PC-3 (cell line): Measurements from ENCODE around the gene PHKA1. TPM values are rescaled to one million over a fixed set of nuclear protein-coding genes. Genes with fewer than 3 reads are reported as not detected.

Experiments
- ATAC-seq: fragments of 200-7000 bp; cut with Tn5 transposase; 2 replicates; pipeline ENCODE4 v1.9.1; 2020; ENCODE audit warnings: mild to moderate bottlenecking, moderate library complexity
- BruUV-seq: library from RNA; stranded (reverse); fragments of 400-500 nt; replicated peaks from 2 replicates; lab custom pipeline; 2021; lab: Mats Ljungman, UMichigan
- CTCF ChIA-PET: fragments of 300-600 bp; sonication (Branson Sonifier 250); formaldehyde crosslinking; loops from one replicate; lab custom pipeline; 2022; ENCODE audit warnings: antibody characterized with exemption; lab: Charles Lee
- POLR2A ChIA-PET: fragments of 300-600 bp; sonication (Branson Sonifier 250); formaldehyde crosslinking; loops from one replicate; lab custom pipeline; 2022; ENCODE audit warnings: antibody characterized with exemption; ENCODE audit not compliant: unreplicated experiment; lab: Charles Lee
- DNase-seq: peaks from one replicate; pipeline ENCODE4 v3.0.0-alpha.2; 2015
- H2AFZ ChIP-seq: fragments of 300-600 bp; sonication (generic); 2 replicates; pipeline ENCODE4 v1.6.0; 2016; ENCODE audit warnings: antibody characterized with exemption, low read length
- H3F3A ChIP-seq: fragments of 300-600 bp; sonication (generic); one replicate; pipeline ENCODE4 v1.6.0; 2017; ENCODE audit warnings: antibody characterized with exemption, low read length, control low read depth, mild to moderate bottlenecking; ENCODE audit not compliant: unreplicated experiment
- H3K27ac ChIP-seq: fragments of 300-600 bp; sonication (generic); 2 replicates; pipeline ENCODE4 v1.5.1; 2016; ENCODE audit warnings: mild to moderate bottlenecking, low read length
- H3K27me3 ChIP-seq: fragments of 300-600 bp; sonication (generic); 2 replicates; pipeline ENCODE4 v1.6.1; 2016; ENCODE audit warnings: low read length, mixed read lengths
- H3K36me3 ChIP-seq: fragments of 300-600 bp; sonication (generic); 2 replicates; pipeline ENCODE4 v1.6.1; 2016; ENCODE audit warnings: low read depth, mixed run types, low read length, mixed read lengths
- H3K4me1 ChIP-seq: fragments of 300-600 bp; sonication (generic); 2 replicates; pipeline ENCODE4 v1.5.1; 2016; ENCODE audit warnings: low read length; ENCODE audit not compliant: insufficient read depth
- H3K4me2 ChIP-seq: fragments of 300-600 bp; sonication (generic); 2 replicates; pipeline ENCODE4 v1.6.0; 2016; ENCODE audit warnings: low read length
- H3K4me3 ChIP-seq: fragments of 300-600 bp; sonication (generic); 2 replicates; pipeline ENCODE4 v1.5.1; 2016; ENCODE audit warnings: mild to moderate bottlenecking, low read length, mixed read lengths
- H3K79me2 ChIP-seq: fragments of 300-600 bp; sonication (generic); 2 replicates; pipeline ENCODE4 v1.6.1; 2017; ENCODE audit warnings: low read length, mixed read lengths
- H3K9ac ChIP-seq: fragments of 300-600 bp; sonication (generic); 2 replicates; pipeline ENCODE4 v1.6.0; 2016; ENCODE audit warnings: mild to moderate bottlenecking, low read length
- H3K9me2 ChIP-seq: fragments of 300-600 bp; sonication (generic); replicated peaks from 2 replicates; pipeline ENCODE4 v1.6.1; 2016; ENCODE audit warnings: mixed run types, low read length, mixed read lengths
- H3K9me3 ChIP-seq: fragments of 300-600 bp; sonication (generic); 2 replicates; pipeline ENCODE4 v1.6.1; 2016; ENCODE audit warnings: low read length, mixed read lengths
- H4K20me1 ChIP-seq: fragments of 300-600 bp; sonication (generic); 2 replicates; pipeline ENCODE4 v1.6.1; 2016; ENCODE audit warnings: low read length, mixed read lengths
- EZH2 ChIP-seq: fragments of 300-600 bp; sonication (generic); IDR thresholded peaks from one replicate; pipeline ENCODE4 v1.6.1; 2017; ENCODE audit warnings: antibody characterized with exemption, mild to moderate bottlenecking, low read length; ENCODE audit not compliant: unreplicated experiment
- EZH2phosphoT487 ChIP-seq: fragments of 300-600 bp; sonication (generic); IDR thresholded peaks from 2 replicates; pipeline ENCODE4 v1.6.1; 2018; ENCODE audit warnings: mild to moderate bottlenecking, antibody characterized with exemption, low read length, borderline replicate concordance
- intact Hi-C: fragments of 100-400 bp; cut with micrococcal nuclease; formaldehyde crosslinking; loops from 2 replicates; pipeline ENCODE4 v1.9.0; 2023
- total RNA-seq: library from RNA; depleted of rRNA; stranded (reverse); fragments of >200 nt; gene quantifications from 2 replicates; pipeline ENCODE4 v1.2.3, GENCODE V29; 2014
- TF ChIP-seq, protein P1 (sequence below): fragments of 300-600 bp; sonication (generic); conservative IDR thresholded peaks from 2 replicates; pipeline ENCODE4 v1.5.1; 2017; ENCODE audit warnings: antibody characterized with exemption, low read depth, mild to moderate bottlenecking, low read length

Gene PHKA1
- total RNA-seq, 1 experiment from 2014 or later: 28.5 TPM

- ATAC-seq (no peak), DNase-seq (no peak)
- intact Hi-C loops: loop anchor here (5.0 kb wide), 2 partner anchors 88 to 442 kb away; partner anchors contain the start of genes PHKA1 and PIN4
- POLR2A ChIA-PET: no interaction called here
- no peak overlapping the region for H3K9ac ChIP-seq
- H2AFZ ChIP-seq: no peak overlapping the region
- no peaks in the 10 kb centered on the region for H3K79me2 ChIP-seq
- TF ChIP-seq EZH2phosphoT487: no peak
- no peaks in the 10 kb centered on the region for H3K9me2 ChIP-seq
- no peaks in the 10 kb centered on the region for H3K9me3 ChIP-seq
- H3K36me3 ChIP-seq: peaks cover 19% of the 10 kb centered on the region
- no TSS peak for BruUV-seq
- no peaks in the 10 kb centered on the region for H3K27me3 ChIP-seq
- peaks cover 47% of the 10 kb centered on the region for H3K4me1 ChIP-seq
- H3K27ac ChIP-seq: peak overlapping the region; percentile 16; the same call in 1 of the 2 replicates
- H4K20me1 ChIP-seq: no peaks in the 10 kb centered on the region
- H3K4me3 ChIP-seq: no peak overlapping the region
- H3F3A ChIP-seq: peaks cover 18% of the 10 kb centered on the region
- no peak overlapping the region for H3K4me2 ChIP-seq
- CTCF ChIA-PET: no interaction called here
Observed at GRCh38 chrX:72624194-72624593, 89.9 kb downstream of the PHKA1 start.

DNA sequence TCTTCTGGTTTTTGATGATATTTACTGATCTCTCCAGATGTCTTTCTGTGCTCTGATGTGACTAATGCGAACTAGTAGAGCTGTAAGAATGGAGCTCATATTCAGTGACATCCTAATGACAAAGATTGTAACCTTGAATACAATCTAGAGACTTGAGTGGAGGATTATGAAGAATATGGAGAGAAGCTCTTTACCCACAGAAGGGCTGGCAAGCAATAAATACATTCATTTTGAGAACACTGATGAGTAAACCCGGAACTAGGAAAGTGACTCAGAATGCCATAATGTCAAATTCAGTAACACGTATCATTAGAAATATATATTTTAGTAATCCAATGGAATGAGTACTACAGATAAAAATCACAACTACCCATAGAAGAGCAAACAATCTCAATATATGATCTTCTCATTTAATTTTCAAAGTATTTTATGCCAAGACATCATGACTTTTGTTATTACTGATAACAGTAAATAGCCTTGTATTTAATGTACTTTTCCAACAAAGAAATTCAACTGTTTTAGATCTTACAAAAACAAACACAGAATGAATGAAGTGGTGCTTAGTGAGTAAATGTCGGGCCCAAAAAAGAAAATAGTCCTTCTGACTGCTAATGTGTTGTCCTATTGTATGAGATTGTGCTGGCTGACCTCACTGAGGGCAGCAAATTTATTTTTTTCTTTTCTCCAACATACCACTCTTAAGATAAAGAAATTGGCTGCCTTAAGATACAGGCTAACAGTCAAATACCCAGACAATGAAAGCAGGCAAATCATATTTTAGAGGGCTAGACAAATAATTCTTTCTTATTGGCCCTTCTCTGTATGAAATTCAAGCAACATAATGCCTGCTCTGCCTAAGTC is 92.3 kb downstream of the PHKA1 start:
- Histone ChIP-seq H3K9me2 (no peaks in the 10 kb centered on the region), H3K9me3 (no peaks in the 10 kb centered on the region), H3F3A (peaks cover 18% of the 10 kb centered on the region), H3K79me2 (no peaks in the 10 kb centered on the region), H3K27ac (peak overlapping the region; percentile 100), H4K20me1 (no peaks in the 10 kb centered on the region), H3K27me3 (no peaks in the 10 kb centered on the region), H3K4me3 (peak overlapping the region; percentile 54; the same call in 1 of the 2 replicates), H3K4me1 (peaks cover 54% of the 10 kb centered on the region), H3K36me3 (peaks cover 34% of the 10 kb centered on the region), H3K4me2 (peak overlapping the region; percentile 84), H3K9ac (peak overlapping the region; percentile 96), H2AFZ (no peak overlapping the region)
- intact Hi-C loops: loop anchor here (2.0 to 5.0 kb wide), 3 partner anchors 49 to 440 kb away; partner anchors contain the start of genes HDAC8, PHKA1 and PIN4
- TF ChIP-seq EZH2phosphoT487: no peak
- no peak for TF ChIP-seq EZH2
- TF ChIP-seq, protein P1, sequence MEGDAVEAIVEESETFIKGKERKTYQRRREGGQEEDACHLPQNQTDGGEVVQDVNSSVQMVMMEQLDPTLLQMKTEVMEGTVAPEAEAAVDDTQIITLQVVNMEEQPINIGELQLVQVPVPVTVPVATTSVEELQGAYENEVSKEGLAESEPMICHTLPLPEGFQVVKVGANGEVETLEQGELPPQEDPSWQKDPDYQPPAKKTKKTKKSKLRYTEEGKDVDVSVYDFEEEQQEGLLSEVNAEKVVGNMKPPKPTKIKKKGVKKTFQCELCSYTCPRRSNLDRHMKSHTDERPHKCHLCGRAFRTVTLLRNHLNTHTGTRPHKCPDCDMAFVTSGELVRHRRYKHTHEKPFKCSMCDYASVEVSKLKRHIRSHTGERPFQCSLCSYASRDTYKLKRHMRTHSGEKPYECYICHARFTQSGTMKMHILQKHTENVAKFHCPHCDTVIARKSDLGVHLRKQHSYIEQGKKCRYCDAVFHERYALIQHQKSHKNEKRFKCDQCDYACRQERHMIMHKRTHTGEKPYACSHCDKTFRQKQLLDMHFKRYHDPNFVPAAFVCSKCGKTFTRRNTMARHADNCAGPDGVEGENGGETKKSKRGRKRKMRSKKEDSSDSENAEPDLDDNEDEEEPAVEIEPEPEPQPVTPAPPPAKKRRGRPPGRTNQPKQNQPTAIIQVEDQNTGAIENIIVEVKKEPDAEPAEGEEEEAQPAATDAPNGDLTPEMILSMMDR: no peak
- ATAC-seq: peak; percentile 54
- POLR2A ChIA-PET: interaction anchor here (0.6 to 2.9 kb wide), 2 partner anchors 17 to 93 kb away, joined by 3 to 32 read pairs; partner anchors contain the start of gene PHKA1
- no TSS peak for BruUV-seq
- peak; percentile 88 for DNase-seq
- CTCF ChIA-PET: interaction anchor here (0.9 kb wide), 1 partner anchor 93 kb away, joined by 3 read pairs; no protein-coding TSS in a partner anchor

DNA sequence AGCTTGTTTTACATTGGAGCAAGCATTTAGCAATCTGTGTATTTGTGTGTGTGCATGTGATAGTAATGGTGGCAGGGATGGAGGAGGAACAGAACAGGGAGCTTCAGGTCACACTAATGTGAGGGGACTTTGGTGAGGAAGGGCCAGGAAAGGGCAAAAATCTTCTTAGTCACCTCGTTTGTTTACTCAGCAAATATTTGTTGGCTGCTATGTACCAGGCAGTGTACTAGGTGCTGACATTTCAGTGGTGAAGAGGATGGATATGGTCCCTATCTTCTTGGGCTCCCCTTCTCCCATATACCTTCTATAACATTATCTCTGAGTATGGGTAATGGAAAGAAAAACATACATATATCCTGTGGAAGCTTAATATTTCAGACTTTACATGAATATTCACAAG is 92.9 kb downstream of the PHKA1 start:
- DNase-seq: peak; percentile 60

More for the DNA sequence above, 92.9 kb downstream of the PHKA1 start:
- no peaks in the 10 kb centered on the region for H3K79me2 ChIP-seq
- peak; percentile 40 for ATAC-seq
- no peaks in the 10 kb centered on the region for H4K20me1 ChIP-seq
- H3K9me3 ChIP-seq: no peaks in the 10 kb centered on the region
- no peak for TF ChIP-seq EZH2
- TF ChIP-seq, protein P1: no peak
- TF ChIP-seq EZH2phosphoT487: no peak
- CTCF ChIA-PET: interaction anchor here (0.9 kb wide), 1 partner anchor 93 kb away, joined by 3 read pairs; no protein-coding TSS in a partner anchor
- H3F3A ChIP-seq: peaks cover 18% of the 10 kb centered on the region
- intact Hi-C loops: loop anchor here (2.0 to 5.0 kb wide), 3 partner anchors 48 to 439 kb away; partner anchors contain the start of genes HDAC8, PHKA1 and PIN4
- peak overlapping the region; percentile 54 for H3K4me3 ChIP-seq
- BruUV-seq: TSS peak; percentile 73
- no peak overlapping the region for H2AFZ ChIP-seq
- POLR2A ChIA-PET: interaction anchor here (2.9 kb wide), 1 partner anchor 93 kb away, joined by 32 read pairs; the partner anchor contains the start of gene PHKA1
- peaks cover 40% of the 10 kb centered on the region for H3K36me3 ChIP-seq
- peak overlapping the region; percentile 100 for H3K27ac ChIP-seq
- peak overlapping the region; percentile 84 for H3K4me2 ChIP-seq
- peak overlapping the region; percentile 96 for H3K9ac ChIP-seq
- H3K27me3 ChIP-seq: no peaks in the 10 kb centered on the region
- H3K9me2 ChIP-seq: no peaks in the 10 kb centered on the region
- H3K4me1 ChIP-seq: peaks cover 54% of the 10 kb centered on the region
